Heart left ventricle (tissue), 16 donors: ENCODE data around the gene BIN1. TPM values are rescaled to one million over a fixed set of nuclear protein-coding genes. Genes with fewer than 3 reads are reported as not detected.

ENCODE experiments used
- ATAC-seq, 4 donors: fragments of 200-7000 bp; cut with Tn5 transposase; one replicate each; pipeline ENCODE4 v1.9.1; 2020 to 2022; ENCODE audit warnings: moderate library complexity in 4 of 4, mild to moderate bottlenecking in 3 of 4, moderate number of reproducible peaks in 1 of 4
- DNase-seq, 5 donors: peaks; one replicate each; pipeline ENCODE4 v3.0.0-alpha.2; 2020
- H3K27ac ChIP-seq, 12 donors: fragments of 200-600 bp; sonication (generic) in 4 of 12; one replicate each; pipeline versions ENCODE4 v1.5.0 to v1.8.0; 2016 to 2022; ENCODE audit warnings: mild to moderate bottlenecking in 2 of 12
- H3K27me3 ChIP-seq, 9 donors: fragments of 200-600 bp; sonication (generic) in 2 of 9; one replicate each; pipeline versions ENCODE4 v1.5.1 to v1.8.0; 2016 to 2022; ENCODE audit warnings: mild to moderate bottlenecking in 3 of 9
- H3K36me3 ChIP-seq, 9 donors: fragments of 200-600 bp; sonication (generic) in 2 of 9; one replicate each; pipeline versions ENCODE4 v1.5.0 to v1.8.0; 2018 to 2022; ENCODE audit warnings: mild to moderate bottlenecking in 2 of 9
- H3K4me1 ChIP-seq, 12 donors: fragments of 200-600 bp; sonication (generic) in 4 of 12; one replicate each; pipeline versions ENCODE4 v1.5.0 to v1.8.0; 2016 to 2022; ENCODE audit warnings: mild to moderate bottlenecking in 3 of 12
- H3K4me3 ChIP-seq, 12 donors: fragments of 200-600 bp; sonication (generic) in 4 of 12; one replicate each; pipeline versions ENCODE4 v1.5.0 to v1.8.0; 2017 to 2022; ENCODE audit warnings: mild to moderate bottlenecking in 9 of 12, moderate library complexity in 4 of 12
- H3K9me3 ChIP-seq, 12 donors: fragments of 200-600 bp; sonication (generic) in 4 of 12; one replicate each; pipeline versions ENCODE4 v1.5.0 to v1.8.0; 2016 to 2022; ENCODE audit warnings: mild to moderate bottlenecking in 1 of 12
- POLR2A ChIP-seq, 2 donors: fragments of 450-650 bp; IDR thresholded peaks; one replicate each; pipeline ENCODE4 v1.6.1; 2017; ENCODE audit warnings: antibody characterized with exemption in 2 of 2, mild to moderate bottlenecking in 2 of 2, moderate library complexity in 2 of 2
- WGBS, 4 donors: extraction: QIAGEN DNeasy Blood & Tissue Kit in 2 of 4; methylation state at CpG; one replicate each; pipeline versions ENCODE4 v1.1.5 to v1.1.7; 2013 to 2018; 5-methylcytosine and 5-hydroxymethylcytosine counted together
- intact Hi-C, 10 donors: fragments of 100-400 bp; cut with DNase I; formaldehyde crosslinking; loops; one replicate each; pipeline versions ENCODE4 v1.11.1 to v1.14.2; 2022
- polyA plus RNA-seq, 2 donors: library from polyadenylated mRNA; stranded (reverse); fragments of 200-250 nt; gene quantifications; one replicate each; pipeline ENCODE4 v1.2.3, GENCODE V29; 2013
- total RNA-seq, 9 donors: library from RNA; depleted of rRNA in 2 of 9; stranded (reverse); fragments of >200 nt in 2 of 9; fragmentation: NEBNext Ultra II Directional in 3 of 9; extraction: Animal tissue kit (Norgen Biotek cat#: 25700) in 3 of 9; gene quantifications; one replicate each; pipeline versions ENCODE4 v1.1.0 to v1.2.4, GENCODE V29; 2016 to 2023
- TF ChIP-seq, protein P1 (sequence below), 12 donors: fragments of 200-600 bp; sonication (generic) in 4 of 12; IDR thresholded peaks; one replicate each; pipeline versions ENCODE4 v1.5.0 to v1.8.0; 2018 to 2022; ENCODE audit warnings: antibody characterized with exemption in 12 of 12, mild to moderate bottlenecking in 5 of 12
- donor health status: ischemic (EF 13 %, LVEDD 7.1; RV severe dilation, severe dysfunction).
- donor health status: healthy with polysubstance abuse.
- donor health status: DM: no; HTN: yes; CAD: no.
- donor health status: DM: no; HTN: no; CAD: no.
- donor health status: ischemic (EF 25% LVEDD 6.9; RV normal size, moderate dysfunction).
- donor health status: ischemic (EF 25% LVEDD 5.7; RV mildly dilated, moderate dysfunction).
- donor health status: healthy.
- donor health status: DM: yes; HTN: yes; CAD: no.
- donor health status: ischemic (EF 35%, LVEDD 5.7; RV mildly dilated, moderate dysfunction).
- donor health status: nonischemic (EF 11% LVEDD 7.7; RV severe dilation, severe dysfunction).
- donor health status: DM: yes; HTN: yes; CAD: no.
- donor health status: PGD.
- donor health status: ischemic (EF 29% LVEDD 5.4; RV normal size, mild dysfunction).
- donor health status: nonischemic (EF 23%, LVEDD 6.1; RV moderate dilation, normal function).

The BIN1 gene
- total and polyA plus RNA-seq, 11 donors = 4.3 to 22.2 (median 15.6) TPM

DNA sequence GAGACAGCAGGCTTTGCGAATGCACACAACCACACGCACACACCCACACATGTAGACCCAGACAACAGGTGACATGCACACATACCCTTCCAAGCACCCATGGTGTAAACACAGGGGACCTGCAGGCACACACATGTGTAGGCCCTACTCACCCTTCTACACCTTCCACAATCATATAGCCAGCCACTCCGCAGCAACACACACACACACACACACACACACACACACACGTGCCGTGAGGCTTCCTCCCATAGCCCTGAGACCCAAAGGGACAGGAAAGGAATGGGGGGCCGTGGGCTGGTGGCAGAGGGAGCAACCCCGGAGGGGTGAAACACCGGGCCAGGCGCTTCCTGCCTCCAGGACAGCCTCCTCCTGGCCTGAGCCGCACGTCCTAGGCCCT is 37.4 kb downstream of the BIN1 start:
- TF ChIP-seq, protein P1, sequence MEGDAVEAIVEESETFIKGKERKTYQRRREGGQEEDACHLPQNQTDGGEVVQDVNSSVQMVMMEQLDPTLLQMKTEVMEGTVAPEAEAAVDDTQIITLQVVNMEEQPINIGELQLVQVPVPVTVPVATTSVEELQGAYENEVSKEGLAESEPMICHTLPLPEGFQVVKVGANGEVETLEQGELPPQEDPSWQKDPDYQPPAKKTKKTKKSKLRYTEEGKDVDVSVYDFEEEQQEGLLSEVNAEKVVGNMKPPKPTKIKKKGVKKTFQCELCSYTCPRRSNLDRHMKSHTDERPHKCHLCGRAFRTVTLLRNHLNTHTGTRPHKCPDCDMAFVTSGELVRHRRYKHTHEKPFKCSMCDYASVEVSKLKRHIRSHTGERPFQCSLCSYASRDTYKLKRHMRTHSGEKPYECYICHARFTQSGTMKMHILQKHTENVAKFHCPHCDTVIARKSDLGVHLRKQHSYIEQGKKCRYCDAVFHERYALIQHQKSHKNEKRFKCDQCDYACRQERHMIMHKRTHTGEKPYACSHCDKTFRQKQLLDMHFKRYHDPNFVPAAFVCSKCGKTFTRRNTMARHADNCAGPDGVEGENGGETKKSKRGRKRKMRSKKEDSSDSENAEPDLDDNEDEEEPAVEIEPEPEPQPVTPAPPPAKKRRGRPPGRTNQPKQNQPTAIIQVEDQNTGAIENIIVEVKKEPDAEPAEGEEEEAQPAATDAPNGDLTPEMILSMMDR (IDR thresholded peaks at IDR 0.05) = no peak
- TF ChIP-seq POLR2A (IDR thresholded peaks at IDR 0.05) = no peak
- no peak overlapping the region for H3K27ac ChIP-seq
- intact Hi-C loops = loop anchor here in 4 of 10 donors (5.0 to 10.0 kb wide), 5 partner anchors 33 to 225 kb away; partner anchors contain the start of genes BIN1 (in 1 of the 4) and ERCC3 (in 1 of the 4)
- ATAC-seq (no peak), DNase-seq (no peak)
- no peak overlapping the region for H3K4me3 ChIP-seq
- peaks cover 0 to 39% (median 13%) of the 10 kb centered on the region in 12 donors for H3K4me1 ChIP-seq
- H3K27me3 ChIP-seq = no peaks in the 10 kb centered on the region
- WGBS, 4 donors = 78 to 97% (median 81%) methylated on average over 10 to 11 of the region's 11 CpGs
- H3K36me3 ChIP-seq = peaks cover 0 to 7% (median 0%) of the 10 kb centered on the region in 9 donors
- no peaks in the 10 kb centered on the region for H3K9me3 ChIP-seq

DNA sequence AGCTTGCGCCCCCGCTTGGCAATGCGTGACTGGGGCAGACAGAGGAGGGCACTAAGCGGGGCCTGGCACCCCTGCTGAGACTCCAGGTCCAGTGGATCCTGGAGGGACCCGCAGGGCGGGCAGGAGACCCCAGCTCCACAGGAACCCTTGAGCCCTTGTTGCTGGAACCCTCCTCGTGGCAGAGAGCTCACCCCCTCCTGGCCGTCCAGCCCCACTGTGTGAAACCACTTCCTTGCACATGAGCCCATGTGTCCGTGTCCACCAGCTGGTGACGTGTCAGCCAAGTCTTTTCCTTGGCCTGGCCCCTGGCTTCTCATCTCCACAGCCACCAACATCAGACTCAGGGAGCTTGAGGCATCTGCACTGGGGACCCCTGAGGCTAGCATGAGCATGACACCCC is 38.0 kb downstream of the BIN1 start:
- Histone ChIP-seq H3K4me3 (no peak overlapping the region), H3K4me1 (peaks cover 2 to 44% (median 18%) of the 10 kb centered on the region in 12 donors), H3K27me3 (no peaks in the 10 kb centered on the region), H3K36me3 (peaks cover 0 to 7% (median 0%) of the 10 kb centered on the region in 9 donors), H3K9me3 (no peaks in the 10 kb centered on the region), H3K27ac (no peak overlapping the region)
- WGBS, 4 donors = 84 to 93% (median 89%) methylated on average over 8 to 10 of the region's 10 CpGs
- ATAC-seq = no peak
- intact Hi-C loops = loop anchor here in 4 of 10 donors (5.0 to 10.0 kb wide), 5 partner anchors 33 to 226 kb away; partner anchors contain the start of genes BIN1 (in 1 of the 4) and ERCC3 (in 1 of the 4)
- TF ChIP-seq, protein P1 (IDR thresholded peaks at IDR 0.05) = no peak
- no peak for TF ChIP-seq POLR2A (IDR thresholded peaks at IDR 0.05)
- DNase-seq = no peak

DNA sequence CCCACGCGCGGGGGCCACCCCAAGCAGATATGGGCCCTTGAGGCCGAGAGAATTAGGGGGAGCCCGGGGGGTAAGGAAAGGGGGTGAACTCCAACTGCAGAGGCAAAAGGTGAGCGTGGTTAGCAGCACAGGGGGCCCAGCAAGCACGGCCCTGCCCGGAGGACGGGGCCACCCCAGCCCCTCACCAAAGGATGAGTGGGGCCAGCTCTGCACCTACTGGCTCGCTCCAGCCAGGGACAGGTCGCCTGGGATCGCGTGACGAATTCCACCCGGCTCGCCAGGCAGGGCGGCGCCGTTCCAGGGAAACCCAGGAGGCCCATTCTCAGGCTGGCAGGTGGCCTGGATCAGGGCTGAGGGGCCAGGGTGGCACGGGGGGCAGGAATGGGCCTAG is 38.6 kb downstream of the BIN1 start:
- peaks cover 0 to 7% (median 0%) of the 10 kb centered on the region in 9 donors for H3K36me3 ChIP-seq
- TF ChIP-seq POLR2A (IDR thresholded peaks at IDR 0.05) = no peak
- TF ChIP-seq, protein P1 (IDR thresholded peaks at IDR 0.05) = no peak
- ATAC-seq = no peak
- no peaks in the 10 kb centered on the region for H3K27me3 ChIP-seq
- no peaks in the 10 kb centered on the region for H3K9me3 ChIP-seq
- no peak for DNase-seq
- 92 to 94% (median 92%) methylated on average over 15 to 20 of the region's 20 CpGs for WGBS, 4 donors
- no peak overlapping the region for H3K4me3 ChIP-seq
- H3K4me1 ChIP-seq = peaks cover 2 to 46% (median 19%) of the 10 kb centered on the region in 12 donors
- no peak overlapping the region for H3K27ac ChIP-seq
- intact Hi-C loops = loop anchor here in 4 of 10 donors (5.0 to 10.0 kb wide), 5 partner anchors 34 to 226 kb away; partner anchors contain the start of genes BIN1 (in 1 of the 4) and ERCC3 (in 1 of the 4)

DNA sequence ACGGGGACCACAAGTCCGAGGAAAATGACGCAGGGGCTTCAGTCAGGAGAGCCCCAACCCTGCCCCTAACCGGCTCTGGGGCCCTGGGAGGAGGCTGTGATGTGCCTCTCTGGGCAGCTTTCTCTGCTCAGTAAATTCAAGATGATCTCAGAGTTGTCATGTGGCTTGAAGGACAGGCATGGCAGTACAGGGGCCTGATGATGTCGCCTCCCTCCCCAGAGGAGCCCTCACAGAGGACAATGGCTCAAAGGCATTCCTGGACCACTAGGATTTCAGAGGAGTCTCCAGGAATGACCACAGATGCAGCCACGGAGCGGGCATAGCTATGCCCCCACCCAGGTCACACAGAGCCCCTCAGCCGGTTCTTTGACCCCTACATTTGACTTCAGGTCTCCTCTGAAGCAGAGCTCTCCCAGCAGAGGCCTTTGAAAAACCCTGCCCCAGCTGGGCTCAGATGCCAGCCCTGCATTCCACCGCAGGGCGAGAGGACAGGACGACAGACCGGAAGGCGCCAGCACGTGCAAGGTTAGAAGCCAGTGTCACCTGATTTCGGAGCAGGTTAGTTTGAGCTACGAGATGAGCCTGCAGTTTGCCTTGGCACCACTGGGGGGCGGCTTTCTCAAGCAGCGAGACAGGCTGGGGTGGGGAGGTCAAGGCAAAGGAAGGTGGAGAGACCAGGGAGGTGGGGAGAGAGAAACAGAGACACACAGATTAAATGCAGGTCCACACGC is 39.2 kb downstream of the BIN1 start:
- intact Hi-C loops = loop anchor here in 4 of 10 donors (5.0 to 10.0 kb wide), 5 partner anchors 35 to 227 kb away; partner anchors contain the start of genes BIN1 (in 1 of the 4) and ERCC3 (in 1 of the 4)
- Histone ChIP-seq H3K27me3 (no peaks in the 10 kb centered on the region), H3K36me3 (peaks cover 0 to 7% (median 0%) of the 10 kb centered on the region in 9 donors), H3K4me3 (no peak overlapping the region), H3K27ac (peak overlapping the region in 4 of 12 donors; percentile 4 to 44 (median 20)), H3K4me1 (peaks cover 2 to 46% (median 19%) of the 10 kb centered on the region in 12 donors), H3K9me3 (no peaks in the 10 kb centered on the region)
- ATAC-seq = no peak
- DNase-seq = peak in 3 of 5 donors; percentile 37 to 62 (median 50)
- 51 to 57% (median 54%) methylated on average over 18 to 19 of the region's 19 CpGs for WGBS, 4 donors
- TF ChIP-seq POLR2A (IDR thresholded peaks at IDR 0.05) = no peak
- TF ChIP-seq, protein P1 (IDR thresholded peaks at IDR 0.05) = peak; percentile 51 to 76 (median 66)
